HCT116 (cell line): ENCODE data around the gene GGT6. TPM values are rescaled to one million over a fixed set of nuclear protein-coding genes. Genes with fewer than 3 reads are reported as not detected.

Experiments used
- ATAC-seq: fragments of 200-7000 bp; cut with Tn5 transposase; 2 replicates; pipeline ENCODE4 v1.9.1; 2020; ENCODE audit warnings: mild to moderate bottlenecking, moderate library complexity
- BruUV-seq: library from RNA; stranded (reverse); fragments of 400-500 nt; replicated peaks from 2 replicates; lab custom pipeline; 2021; lab: Mats Ljungman, UMichigan
- CTCF ChIA-PET: fragments of 300-600 bp; sonication (Branson Sonifier 250); formaldehyde crosslinking; loops from one replicate; lab custom pipeline; 2021; ENCODE audit warnings: antibody characterized with exemption; lab: Charles Lee
- POLR2A ChIA-PET: fragments of 300-600, 350-600 bp; sonication (Branson Sonifier 250); formaldehyde crosslinking; loops from one replicate; lab custom pipeline; 2021; ENCODE audit warnings: antibody characterized with exemption; lab: Charles Lee
- RAD21 ChIA-PET, 2 experiments: fragments of 300-600 bp; sonication (Branson Sonifier 250); formaldehyde crosslinking; loops; one replicate each; lab custom pipeline; 2023; ENCODE audit warnings: low total read pairs in 2 of 2; ENCODE audit not compliant: uncharacterized antibody in 2 of 2, unreplicated experiment in 2 of 2, low non-redundant PET in 1 of 2; lab: Charles Lee
- DNase-seq: peaks from one replicate; pipeline ENCODE4 v3.0.0-alpha.2; 2010; ENCODE audit warnings: low read depth, low spot score
- H2AFZ ChIP-seq: fragments of 200-600 bp; shearing (Covaris generic), sonication (generic); 2 replicates; pipeline ENCODE4 v1.6.1; 2017; ENCODE audit warnings: low read depth, mixed run types, mixed read lengths, antibody characterized with exemption, low read length; ENCODE audit not compliant: poor library complexity, severe bottlenecking
- H3K27ac ChIP-seq: 2 replicates; pipeline ENCODE4 v1.5.1; 2012; ENCODE audit warnings: low read depth, low read length
- H3K27me3 ChIP-seq: fragments of 200-600 bp; sonication (generic); 2 replicates; pipeline ENCODE4 v1.6.1; 2016; ENCODE audit warnings: mixed run types, low read length, mixed read lengths; ENCODE audit not compliant: insufficient read depth
- H3K36me3 ChIP-seq, 2 experiments: fragments of 200-500 bp in 1 of 2; fragments of 200-600 bp in 1 of 2; sonication (Bioruptor generic) in 1 of 2; sonication (generic) in 1 of 2; 2 replicates each; pipeline versions ENCODE4 v1.5.1 to v1.6.1; 2014 to 2016; ENCODE audit warnings: low read length in 2 of 2, inconsistent platforms in 1 of 2, mixed read lengths in 1 of 2, mixed run types in 1 of 2; ENCODE audit not compliant: insufficient read depth in 2 of 2, control insufficient read depth in 1 of 2
- H3K4me1 ChIP-seq, 2 experiments: fragments of 200-600 bp in 1 of 2; sonication (generic) in 1 of 2; 2 replicates each; pipeline versions ENCODE4 v1.5.1 to v1.6.1; 2012 to 2017; ENCODE audit warnings: low read length in 2 of 2, inconsistent platforms in 1 of 2, mild to moderate bottlenecking in 1 of 2, mixed read lengths in 1 of 2, mixed run types in 1 of 2, moderate library complexity in 1 of 2; ENCODE audit not compliant: insufficient read depth in 2 of 2, control insufficient read depth in 1 of 2
- H3K4me2 ChIP-seq: fragments of 200-600 bp; sonication (generic); 2 replicates; pipeline ENCODE4 v1.6.1; 2017; ENCODE audit warnings: mixed run types, low read length, mixed read lengths
- H3K4me3 ChIP-seq, 2 experiments: fragments of 200-600 bp in 1 of 2; sonication (generic) in 1 of 2; replicated peaks in 1 of 2; 2 replicates each; pipeline ENCODE4 v1.5.1; 2011 to 2016; ENCODE audit warnings: low read length in 2 of 2, control low read depth in 1 of 2, low read depth in 1 of 2, mild to moderate bottlenecking in 1 of 2, mixed read lengths in 1 of 2, mixed run types in 1 of 2
- H3K79me2 ChIP-seq: fragments of 200-600 bp; sonication (generic); 2 replicates; pipeline ENCODE4 v1.6.1; 2017; ENCODE audit warnings: mild to moderate bottlenecking, mixed run types, low read length, moderate library complexity, mixed read lengths; ENCODE audit not compliant: insufficient read depth
- H3K9ac ChIP-seq: fragments of 200-600 bp; sonication (generic); 2 replicates; pipeline ENCODE4 v1.6.1; 2016; ENCODE audit warnings: low read length, mixed read lengths
- H3K9me2 ChIP-seq: fragments of 200-600 bp; sonication (generic), shearing (Covaris generic); 2 replicates; pipeline ENCODE4 v1.6.1; 2017; ENCODE audit warnings: mixed run types, mild to moderate bottlenecking, moderate library complexity; ENCODE audit not compliant: insufficient read depth
- H3K9me3 ChIP-seq, 2 experiments: fragments of 200-500 bp in 1 of 2; fragments of 200-600 bp in 1 of 2; sonication (Bioruptor generic) in 1 of 2; sonication (generic) in 1 of 2; 2 replicates each; pipeline ENCODE4 v1.6.1; 2014 to 2017; ENCODE audit warnings: low read length in 2 of 2, mixed read lengths in 2 of 2, inconsistent platforms in 1 of 2, low read depth in 1 of 2, mild to moderate bottlenecking in 1 of 2, mixed run types in 1 of 2, moderate library complexity in 1 of 2; ENCODE audit not compliant: control insufficient read depth in 1 of 2, insufficient read depth in 1 of 2
- H4K20me1 ChIP-seq: fragments of 200-600 bp; sonication (generic), shearing (Covaris generic); 2 replicates; pipeline ENCODE4 v1.6.1; 2017; ENCODE audit warnings: mixed run types, mild to moderate bottlenecking, moderate library complexity; ENCODE audit not compliant: insufficient read depth
- EZH2 ChIP-seq: fragments of 200-600 bp; sonication (generic); IDR thresholded peaks from 2 replicates; pipeline ENCODE4 v1.6.1; 2017; ENCODE audit warnings: antibody characterized with exemption, mixed run types
- FOSL1 ChIP-seq: IDR thresholded peaks from 2 replicates; pipeline ENCODE4 v1.6.1; 2012; ENCODE audit warnings: low read depth
- JUND ChIP-seq: IDR thresholded peaks from 2 replicates; pipeline ENCODE4 v1.6.1; 2012
- ZBTB33 ChIP-seq: IDR thresholded peaks from 2 replicates; pipeline ENCODE4 v1.6.1; 2011; ENCODE audit warnings: mild to moderate bottlenecking, low read length, moderate library complexity; ENCODE audit not compliant: insufficient replicate concordance; ENCODE audit errors: extremely low read depth
- intact Hi-C: fragments of 100-400 bp; cut with micrococcal nuclease; formaldehyde crosslinking; loops from 2 replicates; pipeline ENCODE4 v1.10.0; 2022
- total RNA-seq: library from RNA; stranded (reverse); gene quantifications from one replicate; pipeline ENCODE4 v1.2.1, GENCODE V29; 2021; ENCODE audit not compliant: unreplicated experiment

Gene GGT6
- total RNA-seq, 1 experiment from 2014 or later = 0.10 TPM

- no peak overlapping the region for H3K4me2 ChIP-seq
- H3K4me3 ChIP-seq = no peak overlapping the region
- peaks cover 29% of the 10 kb centered on the region for H3K79me2 ChIP-seq
- peaks cover 6 to 20% of the 10 kb centered on the region in 2 experiments; a peak in 3 of 4 replicates for H3K4me1 ChIP-seq
- RAD21 ChIA-PET = no interaction called here
- no peaks in the 10 kb centered on the region for H3K9me2 ChIP-seq
- H4K20me1 ChIP-seq = no peaks in the 10 kb centered on the region
- no peak overlapping the region for H3K9ac ChIP-seq
- CTCF ChIA-PET = interaction anchor here (1.4 kb wide), 1 partner anchor 9 kb away, joined by 9 read pairs; no protein-coding TSS in a partner anchor
- TF ChIP-seq EZH2 = no peak
- DNase-seq = no peak
- BruUV-seq = no TSS peak
- H3K27ac ChIP-seq = no peak overlapping the region
- H3K36me3 ChIP-seq = peaks cover 5 to 20% of the 10 kb centered on the region in 2 experiments
- intact Hi-C loops = no loop called here
- no peak for ATAC-seq
- H3K27me3 ChIP-seq = no peaks in the 10 kb centered on the region
- no peak overlapping the region for H2AFZ ChIP-seq
- POLR2A ChIA-PET = no interaction called here
- no peaks in the 10 kb centered on the region for H3K9me3 ChIP-seq
Measured at GRCh38 chr17:4557626-4558346, 2.6 kb downstream of the GGT6 start.

GRCh38 chr17:4556996-4557395, 3.4 kb downstream of the GGT6 start:
- H3K27ac ChIP-seq = no peak overlapping the region
- TF ChIP-seq ZBTB33 = no peak
- TF ChIP-seq JUND = no peak
- no peak for TF ChIP-seq FOSL1
- no TSS peak for BruUV-seq
- H3K9ac ChIP-seq = no peak overlapping the region
- peaks cover 10 to 27% of the 10 kb centered on the region in 2 experiments for H3K36me3 ChIP-seq
- H2AFZ ChIP-seq = no peak overlapping the region
- peaks cover 6 to 20% of the 10 kb centered on the region in 2 experiments; a peak in 3 of 4 replicates for H3K4me1 ChIP-seq
- CTCF ChIA-PET = interaction anchor here (1.4 kb wide), 1 partner anchor 10 kb away, joined by 9 read pairs; no protein-coding TSS in a partner anchor
- H4K20me1 ChIP-seq = no peaks in the 10 kb centered on the region
- H3K9me3 ChIP-seq = no peaks in the 10 kb centered on the region
- DNase-seq = no peak
- RAD21 ChIA-PET = no interaction called here
- POLR2A ChIA-PET = no interaction called here
- ATAC-seq = no peak
- H3K79me2 ChIP-seq = peaks cover 37% of the 10 kb centered on the region
- no peak overlapping the region for H3K4me3 ChIP-seq
- no peaks in the 10 kb centered on the region for H3K27me3 ChIP-seq
- no peak overlapping the region for H3K4me2 ChIP-seq
- H3K9me2 ChIP-seq = no peaks in the 10 kb centered on the region
- intact Hi-C loops = no loop called here
